Activated CD4-positive, CD25-positive, alpha-beta regulatory T cell (primary cell): ENCODE results near the gene PYGL.
"Not testable (repeated sequence)": the region's sequence is repeated elsewhere in the genome, so short reads cannot be mapped to it uniquely, and the experiment has no call there.

ENCODE experiments used
- DNase-seq, 4 experiments: peaks; one replicate each; lab custom pipeline; 2025; lab: John Stamatoyannopoulos, UW

Gene PYGL

GRCh38 chr14:50943943-50944646 is at the start of gene PYGL:
Gene PYGL (minus strand): TSS chr14:50944483. CDS start chr14:50944403, 80 bp downstream.
- DNase-seq = no peak

GRCh38 chr14:50985859-50986331 is 41.6 kb upstream of the PYGL start:
- no peak for DNase-seq

- DNase-seq = no peak
Observed at GRCh38 chr14:50985124-50985858, 41.0 kb upstream of the PYGL start.

- no peak for DNase-seq
Observed at GRCh38 chr14:50984036-50984710, 39.9 kb upstream of the PYGL start.

GRCh38 chr14:50979941-50980850 is 35.9 kb upstream of the PYGL start:
- DNase-seq = no peak

GRCh38 chr14:50978888-50979287 is 34.6 kb upstream of the PYGL start:
- DNase-seq = no peak

- DNase-seq = no peak
Observed at GRCh38 chr14:50978529-50978871, 34.2 kb upstream of the PYGL start.

GRCh38 chr14:50977863-50978528 is 33.7 kb upstream of the PYGL start:
- no peak for DNase-seq

GRCh38 chr14:50974118-50974517 is 29.8 kb upstream of the PYGL start:
- DNase-seq = no peak

- no peak for DNase-seq
Observed at GRCh38 chr14:50972734-50973133, 28.5 kb upstream of the PYGL start.

- no peak for DNase-seq
Observed at GRCh38 chr14:50970886-50971781, 26.9 kb upstream of the PYGL start.

GRCh38 chr14:50967790-50968189 is 23.5 kb upstream of the PYGL start:
- DNase-seq = no peak

- no peak for DNase-seq
Observed at GRCh38 chr14:50967103-50967502, 22.8 kb upstream of the PYGL start.

- no peak for DNase-seq
Observed at GRCh38 chr14:50964683-50965390, 20.6 kb upstream of the PYGL start.

GRCh38 chr14:50963919-50964318 is 19.6 kb upstream of the PYGL start:
- no peak for DNase-seq

- no peak for DNase-seq
Observed at GRCh38 chr14:50961605-50962221, 17.4 kb upstream of the PYGL start.

- no peak for DNase-seq
Observed at GRCh38 chr14:50957296-50957695, 13.0 kb upstream of the PYGL start.

- not testable (repeated sequence) for DNase-seq
Observed at GRCh38 chr14:50956421-50956820, 12.1 kb upstream of the PYGL start.

GRCh38 chr14:50955373-50956043 is 11.2 kb upstream of the PYGL start:
- no peak for DNase-seq
